Measurements from ENCODE around the gene ARSD. TPM values are rescaled to one million over a fixed set of nuclear protein-coding genes. Genes with fewer than 3 reads are reported as not detected.
"Not testable (repeated sequence)": the region's sequence is repeated elsewhere in the genome, so short reads cannot be mapped to it uniquely, and the experiment has no call there.

The ARSD gene
- total and polyA plus RNA-seq, 2 of the 13 experiments (the other 11 are each of a cell fraction or from before 2014, with no cell fraction given) = 4.8 to 6.8 TPM

DNA sequence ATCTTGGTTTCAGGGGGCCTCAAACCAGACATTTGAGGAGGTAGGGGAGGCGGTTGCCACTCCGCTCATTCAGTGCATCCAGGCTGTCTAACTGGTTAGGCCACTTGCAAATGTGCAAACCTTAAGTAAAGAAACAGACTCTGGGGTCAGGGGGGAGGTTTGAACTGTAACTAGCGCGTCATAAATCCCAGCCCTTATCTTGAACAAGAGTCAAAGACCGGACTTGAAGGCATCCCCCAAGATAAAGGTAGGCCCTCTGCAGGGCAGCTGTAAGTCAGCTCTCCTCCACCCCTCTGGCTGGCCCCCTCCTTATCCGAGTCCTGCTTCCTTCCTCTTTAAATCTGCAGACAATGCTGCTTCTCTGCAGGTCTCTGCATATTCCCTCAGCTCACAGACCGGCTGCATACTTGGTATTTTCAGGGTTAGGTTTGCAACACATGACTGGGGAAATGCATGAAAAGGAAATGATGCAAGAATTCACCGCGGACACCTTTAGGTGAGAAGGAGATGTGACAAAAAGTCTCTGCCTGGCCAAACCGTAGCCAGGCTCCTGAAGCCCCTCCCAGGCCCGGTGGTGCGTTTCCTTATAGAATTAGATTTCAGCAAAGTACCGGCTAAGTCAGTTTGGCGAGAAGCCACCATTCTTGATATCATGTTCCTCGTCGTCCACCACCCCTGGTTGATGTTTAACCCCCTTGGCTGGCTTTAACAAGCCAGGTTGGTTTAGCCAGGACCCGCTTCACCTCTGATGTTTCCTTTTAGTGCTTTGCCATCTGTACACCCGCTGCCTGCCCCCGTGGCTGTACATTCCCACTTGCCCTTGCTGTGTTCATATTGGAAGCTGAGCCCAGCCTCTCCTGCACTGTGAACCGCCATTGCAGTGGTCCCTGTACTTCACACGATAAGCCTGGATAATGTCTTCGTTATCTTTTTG lies 31.2 kb downstream of the ARSD start (continued):
- peak; percentile 46; the same call in 1 of the 2 replicates for TF ChIP-seq ZBTB37 (CRISPR knock-in tag; IDR thresholded peaks at IDR 0.05)
- not testable (repeated sequence) for TF ChIP-seq SOX6 (IDR thresholded peaks at IDR 0.05); CREB1 (IDR thresholded peaks at IDR 0.05); NR2F6 (CRISPR knock-in tag; IDR thresholded peaks at IDR 0.05); CREM (CRISPR knock-in tag; IDR thresholded peaks at IDR 0.05)
- 0 out of 2 replicates have a peak, but pooled peaks have one; percentile 8 for TF ChIP-seq SOX6 (CRISPR knock-in tag; IDR thresholded peaks at IDR 0.05)
- peak in 1 of 2 experiments; percentile 86; a peak in 2 of 4 replicates for TF ChIP-seq ATF4 (CRISPR knock-in tag; IDR thresholded peaks at IDR 0.05)
- peak; percentile 72 for TF ChIP-seq POLR2G (IDR thresholded peaks at IDR 0.05; ENCODE audit: low read depth, low read length)
- TF ChIP-seq CREB1 (CRISPR knock-in tag; IDR thresholded peaks at IDR 0.05) = peak; percentile 32; the same call in 1 of the 2 replicates
- peak; percentile 46 for TF ChIP-seq NR2F6 (IDR thresholded peaks at IDR 0.05)
- 0 out of 2 replicates have a peak, but pooled peaks have one; percentile 15 for TF ChIP-seq FOXP4 (CRISPR knock-in tag; IDR thresholded peaks at IDR 0.05)
- peak; percentile 42; the same call in 1 of the 2 replicates for TF ChIP-seq ZBTB34 (CRISPR knock-in tag; IDR thresholded peaks at IDR 0.05)
- TF ChIP-seq, protein P1, sequence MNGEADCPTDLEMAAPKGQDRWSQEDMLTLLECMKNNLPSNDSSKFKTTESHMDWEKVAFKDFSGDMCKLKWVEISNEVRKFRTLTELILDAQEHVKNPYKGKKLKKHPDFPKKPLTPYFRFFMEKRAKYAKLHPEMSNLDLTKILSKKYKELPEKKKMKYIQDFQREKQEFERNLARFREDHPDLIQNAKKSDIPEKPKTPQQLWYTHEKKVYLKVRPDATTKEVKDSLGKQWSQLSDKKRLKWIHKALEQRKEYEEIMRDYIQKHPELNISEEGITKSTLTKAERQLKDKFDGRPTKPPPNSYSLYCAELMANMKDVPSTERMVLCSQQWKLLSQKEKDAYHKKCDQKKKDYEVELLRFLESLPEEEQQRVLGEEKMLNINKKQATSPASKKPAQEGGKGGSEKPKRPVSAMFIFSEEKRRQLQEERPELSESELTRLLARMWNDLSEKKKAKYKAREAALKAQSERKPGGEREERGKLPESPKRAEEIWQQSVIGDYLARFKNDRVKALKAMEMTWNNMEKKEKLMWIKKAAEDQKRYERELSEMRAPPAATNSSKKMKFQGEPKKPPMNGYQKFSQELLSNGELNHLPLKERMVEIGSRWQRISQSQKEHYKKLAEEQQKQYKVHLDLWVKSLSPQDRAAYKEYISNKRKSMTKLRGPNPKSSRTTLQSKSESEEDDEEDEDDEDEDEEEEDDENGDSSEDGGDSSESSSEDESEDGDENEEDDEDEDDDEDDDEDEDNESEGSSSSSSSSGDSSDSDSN (CRISPR knock-in tag; IDR thresholded peaks at IDR 0.05) = 0 out of 2 replicates have a peak, but pooled peaks have one; percentile 11
- peak; percentile 33; the same call in 1 of the 2 replicates for TF ChIP-seq CREM (IDR thresholded peaks at IDR 0.05)
- TF ChIP-seq ZNF224 (CRISPR knock-in tag; IDR thresholded peaks at IDR 0.05) = 0 out of 2 replicates have a peak, but pooled peaks have one; percentile 3
- TF ChIP-seq, protein P2, sequence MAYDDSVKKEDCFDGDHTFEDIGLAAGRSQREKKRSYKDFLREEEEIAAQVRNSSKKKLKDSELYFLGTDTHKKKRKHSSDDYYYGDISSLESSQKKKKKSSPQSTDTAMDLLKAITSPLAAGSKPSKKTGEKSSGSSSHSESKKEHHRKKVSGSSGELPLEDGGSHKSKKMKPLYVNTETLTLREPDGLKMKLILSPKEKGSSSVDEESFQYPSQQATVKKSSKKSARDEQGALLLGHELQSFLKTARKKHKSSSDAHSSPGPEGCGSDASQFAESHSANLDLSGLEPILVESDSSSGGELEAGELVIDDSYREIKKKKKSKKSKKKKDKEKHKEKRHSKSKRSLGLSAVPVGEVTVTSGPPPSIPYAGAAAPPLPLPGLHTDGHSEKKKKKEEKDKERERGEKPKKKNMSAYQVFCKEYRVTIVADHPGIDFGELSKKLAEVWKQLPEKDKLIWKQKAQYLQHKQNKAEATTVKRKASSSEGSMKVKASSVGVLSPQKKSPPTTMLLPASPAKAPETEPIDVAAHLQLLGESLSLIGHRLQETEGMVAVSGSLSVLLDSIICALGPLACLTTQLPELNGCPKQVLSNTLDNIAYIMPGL (CRISPR knock-in tag; IDR thresholded peaks at IDR 0.05; ENCODE audit: borderline replicate concordance in 1 of 2, low read depth in 1 of 2) = peak in 1 of 2 experiments; percentile 40; a peak in 1 of 4 replicates
- peak; percentile 18; the same call in 1 of the 2 replicates for TF ChIP-seq CEBPB (IDR thresholded peaks at IDR 0.05; ENCODE audit: borderline replicate concordance, low read depth, low read length)
